Dermis blood vessel endothelial cell (primary cell): ENCODE measurements around the gene KIRREL3. TPM values are rescaled to one million over a fixed set of nuclear protein-coding genes. Genes with fewer than 3 reads are reported as not detected.

Source experiments
- DNase-seq: peaks from one replicate; pipeline ENCODE4 v3.0.0; 2010
- total RNA-seq: library from RNA; depleted of rRNA; stranded (reverse); fragments of >200 nt; gene quantifications from 2 replicates; pipeline ENCODE4 v1.2.3, GENCODE V29; 2014

Gene KIRREL3
- total RNA-seq, 1 donor from 2014 or later = not detected

DNA sequence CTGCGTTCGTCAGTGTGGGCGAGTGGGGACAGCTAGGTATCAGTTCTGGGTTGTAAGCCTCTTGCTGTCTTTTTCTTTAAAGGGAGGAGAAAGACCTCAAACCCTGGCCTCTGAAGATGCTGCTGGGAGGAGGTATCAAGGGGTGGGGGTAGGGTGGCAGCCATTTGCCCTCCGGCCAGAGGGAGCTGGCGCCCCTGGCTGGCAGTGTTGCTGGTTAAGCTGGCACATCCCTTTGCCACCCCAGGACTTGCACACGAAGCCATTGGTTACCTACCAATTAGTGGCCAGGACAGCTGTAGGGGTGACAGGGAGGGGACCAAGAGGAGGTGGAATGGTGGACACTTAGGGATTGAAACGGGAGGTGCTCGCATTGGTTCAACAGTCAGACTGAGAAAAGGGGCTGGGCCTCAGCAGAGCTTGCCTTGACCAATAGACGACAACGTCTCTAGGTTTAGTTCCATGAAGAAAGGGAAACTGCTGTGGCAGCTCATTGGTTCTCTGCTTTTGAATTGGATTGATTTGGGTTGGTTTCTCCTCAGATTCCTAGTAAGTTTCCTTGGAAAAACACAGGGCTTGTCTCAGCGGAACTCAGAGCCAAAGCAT lies 567.2 kb downstream of the KIRREL3 start:
- DNase-seq = no peak

DNA sequence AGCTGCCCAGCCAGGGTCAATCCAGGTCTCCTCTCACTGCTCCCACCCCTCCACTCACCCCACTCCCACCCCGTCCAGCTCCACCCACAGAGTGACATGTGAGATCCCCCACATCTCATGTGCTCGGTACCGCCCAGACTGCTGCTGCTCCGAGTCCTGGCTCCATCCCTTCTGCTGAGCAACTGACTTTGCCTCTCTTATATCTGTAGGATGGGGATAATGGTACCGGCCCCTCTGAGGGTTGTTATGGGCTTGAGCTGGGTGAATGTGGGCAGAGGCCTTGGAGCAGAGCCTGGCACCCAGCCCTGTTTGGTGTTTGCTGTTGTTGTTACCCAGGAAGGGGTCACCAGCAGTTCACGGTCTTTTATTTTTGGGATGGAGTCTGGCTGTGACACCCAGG lies 568.0 kb downstream of the KIRREL3 start:
- DNase-seq = no peak

DNA sequence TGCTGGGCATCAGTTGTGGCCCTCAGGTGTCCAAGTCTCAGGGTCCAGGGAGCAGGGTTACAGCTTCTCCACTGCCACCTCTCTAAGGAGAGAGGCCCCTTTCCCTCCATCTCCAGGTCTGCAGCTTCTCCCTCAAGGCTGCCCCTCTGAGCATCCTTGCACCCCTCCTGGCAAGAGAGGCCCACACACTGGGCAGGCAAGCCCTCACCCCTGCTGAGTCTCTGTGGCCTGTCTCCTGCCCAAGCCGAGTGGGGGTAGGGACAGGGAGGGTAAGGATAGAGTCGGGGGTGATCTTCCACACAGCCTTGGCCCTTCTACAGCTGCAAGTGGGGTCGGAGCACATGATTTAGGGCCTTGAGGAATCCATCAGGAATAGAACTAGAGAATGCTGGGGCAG lies 568.5 kb downstream of the KIRREL3 start:
- no peak for DNase-seq

DNA sequence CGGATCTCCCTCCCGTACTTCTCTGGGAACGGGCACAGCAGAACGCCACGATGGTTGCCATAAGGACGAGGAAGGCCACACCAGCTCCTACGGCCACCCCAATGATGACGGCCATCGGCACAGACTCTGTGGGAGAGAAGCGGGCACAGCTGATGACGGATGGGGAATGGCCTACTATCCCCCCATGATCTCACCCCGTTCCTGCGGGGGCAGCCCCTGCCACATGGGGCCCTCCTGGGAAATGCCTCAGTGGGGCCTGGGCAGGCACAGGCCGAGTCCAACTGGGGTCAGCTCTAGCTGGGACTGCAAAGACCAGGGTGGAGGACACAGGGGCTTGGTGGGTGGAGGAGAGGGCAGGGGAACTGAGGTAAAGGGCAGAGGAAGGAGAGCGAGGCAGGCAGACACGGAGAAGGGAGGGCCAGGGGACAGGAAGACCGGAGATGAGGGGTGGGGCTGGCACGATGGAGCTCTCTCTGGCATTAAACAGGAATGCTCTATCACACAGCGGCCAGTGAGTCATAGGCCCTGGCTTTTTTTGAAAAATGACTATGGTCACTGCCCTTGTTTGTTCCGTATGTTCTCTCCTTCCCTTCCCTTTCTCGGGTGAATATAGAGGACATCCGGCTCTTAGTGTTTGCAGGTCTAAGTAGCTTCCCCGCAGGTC lies 569.0 kb downstream of the KIRREL3 start:
- DNase-seq = peak; percentile 63

- no peak for DNase-seq
Observed at GRCh38 chr11:126430581-126431335, 569.8 kb downstream of the KIRREL3 start.

DNA sequence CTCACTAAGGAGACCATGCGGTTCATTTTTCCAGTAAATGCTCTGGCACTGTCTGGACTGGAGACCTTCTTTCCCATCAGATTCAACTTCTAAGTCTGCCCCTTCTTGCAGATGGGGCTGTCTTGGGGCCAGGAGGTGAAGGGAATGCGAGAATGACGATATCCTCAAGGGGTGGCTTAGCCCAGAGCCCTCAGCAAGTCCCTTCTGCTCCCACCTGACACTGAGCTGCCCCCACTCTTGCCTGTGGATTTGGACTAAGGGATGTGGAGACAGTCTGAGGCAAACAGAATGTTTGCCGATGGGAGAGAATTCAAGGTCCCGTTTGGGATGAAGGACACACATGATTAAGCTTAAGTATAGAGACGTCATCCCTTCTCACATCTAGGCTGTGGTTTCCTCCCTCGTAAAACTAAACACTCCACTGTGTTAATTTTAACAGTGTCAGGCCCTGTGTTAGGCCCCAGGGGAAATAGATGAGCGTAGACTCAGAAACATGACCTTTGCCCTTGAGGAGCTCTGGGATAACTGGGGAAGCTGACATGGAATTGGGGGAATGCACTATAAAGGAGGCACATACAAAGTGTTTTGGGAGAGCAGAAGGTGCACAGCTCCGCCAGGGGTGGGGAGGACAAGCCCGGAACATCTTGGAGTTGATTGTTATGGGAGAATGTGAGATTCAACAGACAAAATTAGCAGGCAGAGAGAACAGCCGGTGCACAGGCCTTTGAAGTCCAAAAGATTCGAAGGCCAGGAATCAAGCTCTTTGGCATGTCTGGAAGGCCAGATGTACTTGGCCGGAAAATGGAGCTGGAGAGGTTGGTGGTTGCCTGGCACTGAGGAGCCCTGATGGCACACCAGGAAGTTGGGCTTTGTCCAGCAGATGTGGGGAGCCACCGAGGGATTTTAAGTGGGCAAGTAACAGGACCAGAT lies 573.5 kb downstream of the KIRREL3 start:
- DNase-seq = no peak

DNA sequence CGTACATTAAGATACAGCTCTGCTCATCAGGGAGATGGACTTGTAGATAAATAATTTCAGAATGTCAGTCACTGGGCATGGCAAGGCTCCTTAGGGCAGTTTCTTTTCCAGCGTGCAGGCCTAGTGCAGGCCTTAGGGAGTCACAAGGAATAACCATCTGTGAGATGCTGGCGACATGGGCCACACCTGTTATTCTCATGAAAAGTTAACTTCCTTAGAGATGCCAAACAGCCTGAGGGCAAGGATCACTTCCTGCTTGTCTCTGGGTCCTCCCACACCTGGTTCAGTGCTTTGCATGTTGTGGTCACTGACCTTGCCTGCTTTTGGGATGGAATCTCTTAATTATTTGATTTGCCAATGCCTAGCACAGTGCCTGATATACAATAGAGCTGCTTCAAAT lies 574.5 kb downstream of the KIRREL3 start:
- no peak for DNase-seq

- no peak for DNase-seq
Observed at GRCh38 chr11:126424471-126425039, 576.0 kb downstream of the KIRREL3 start.

- no peak for DNase-seq
Observed at GRCh38 chr11:126423743-126424142, 576.8 kb downstream of the KIRREL3 start.

DNA sequence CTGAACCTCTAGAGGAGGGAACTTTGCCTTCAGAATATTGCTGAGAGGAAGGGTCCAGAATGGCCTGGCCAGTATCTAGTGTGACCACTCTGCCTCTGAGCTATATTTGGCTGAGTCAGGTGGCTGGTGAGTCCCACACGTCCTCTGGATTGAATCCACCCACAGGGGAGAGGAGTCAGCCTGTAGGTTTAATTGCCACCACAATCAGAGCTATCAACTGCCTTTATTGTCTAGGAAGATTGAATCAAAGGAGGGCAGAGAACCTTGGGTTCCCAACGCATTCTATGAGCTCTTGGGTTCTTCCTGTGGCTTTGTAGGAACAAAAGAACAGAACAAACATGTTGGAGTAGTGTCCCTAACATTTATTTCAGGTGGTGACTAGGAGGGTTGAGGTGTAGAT lies 577.4 kb downstream of the KIRREL3 start:
- no peak for DNase-seq

DNA sequence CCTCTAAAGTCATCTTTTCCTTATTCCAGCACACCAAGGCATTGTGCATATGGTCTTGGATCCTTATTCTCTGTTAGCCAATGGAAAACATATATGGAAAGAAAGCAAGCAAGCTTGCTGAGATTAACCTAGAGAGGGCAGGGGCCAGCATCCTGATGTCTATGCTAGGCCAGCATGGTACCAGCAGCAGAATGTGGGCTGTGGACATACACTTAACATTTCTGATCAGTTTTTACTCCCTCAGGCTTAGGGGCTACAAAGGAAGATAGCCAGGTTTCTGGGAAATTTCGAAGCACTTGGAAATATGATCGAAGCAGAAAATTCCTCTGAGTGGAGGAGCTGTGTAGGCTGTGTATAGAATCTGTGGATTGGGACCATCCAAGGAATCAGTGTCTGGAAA lies 578.1 kb downstream of the KIRREL3 start:
- DNase-seq = no peak

DNA sequence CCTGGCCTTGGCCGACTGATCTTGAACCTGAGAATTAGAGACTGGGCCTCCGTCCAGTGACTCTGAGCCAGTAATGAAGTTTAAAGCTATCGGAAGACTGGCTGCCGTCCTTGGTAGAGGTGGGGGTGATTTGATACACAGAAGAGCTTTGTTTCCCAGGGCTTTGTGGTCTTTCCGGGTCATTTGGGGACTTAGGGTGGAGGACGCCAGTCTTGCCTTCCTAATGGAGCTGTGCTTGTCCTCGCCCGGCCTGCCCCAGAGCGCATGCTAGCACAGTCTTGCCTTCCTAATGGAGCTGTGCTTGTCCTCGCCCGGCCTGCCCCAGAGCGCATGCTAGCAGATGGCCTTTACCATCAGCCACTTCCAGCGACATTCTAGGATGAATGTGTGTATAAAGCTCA lies 579.3 kb downstream of the KIRREL3 start:
- DNase-seq = no peak

DNA sequence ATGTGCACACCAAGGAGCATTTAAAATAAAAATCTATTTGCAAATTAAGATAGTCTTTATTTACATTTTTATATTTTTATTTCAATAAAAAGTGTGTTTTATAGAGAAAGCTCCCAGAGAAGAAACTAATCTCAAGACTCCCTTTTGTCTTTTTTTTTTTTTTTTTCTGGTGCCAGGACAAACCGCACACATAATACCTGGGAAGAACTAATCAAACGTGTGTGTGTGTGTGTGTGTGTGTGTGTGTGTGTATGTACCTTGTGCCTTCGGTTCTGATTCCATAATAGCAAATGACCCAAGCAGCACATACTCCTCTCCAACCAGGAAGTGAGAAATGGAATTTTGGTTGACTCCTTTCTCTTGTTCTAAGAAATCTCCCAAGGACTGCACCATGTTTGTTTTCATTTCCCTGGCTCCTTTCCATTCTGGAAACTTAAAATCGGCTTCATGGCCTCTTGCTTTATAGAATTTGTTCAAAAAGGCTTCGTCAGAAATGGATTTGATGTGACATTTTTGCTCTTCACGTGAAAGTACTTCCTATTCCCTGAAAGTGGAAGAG lies 579.8 kb downstream of the KIRREL3 start:
- DNase-seq = no peak

- no peak for DNase-seq
Observed at GRCh38 chr11:126419801-126420697, 580.5 kb downstream of the KIRREL3 start.

DNA sequence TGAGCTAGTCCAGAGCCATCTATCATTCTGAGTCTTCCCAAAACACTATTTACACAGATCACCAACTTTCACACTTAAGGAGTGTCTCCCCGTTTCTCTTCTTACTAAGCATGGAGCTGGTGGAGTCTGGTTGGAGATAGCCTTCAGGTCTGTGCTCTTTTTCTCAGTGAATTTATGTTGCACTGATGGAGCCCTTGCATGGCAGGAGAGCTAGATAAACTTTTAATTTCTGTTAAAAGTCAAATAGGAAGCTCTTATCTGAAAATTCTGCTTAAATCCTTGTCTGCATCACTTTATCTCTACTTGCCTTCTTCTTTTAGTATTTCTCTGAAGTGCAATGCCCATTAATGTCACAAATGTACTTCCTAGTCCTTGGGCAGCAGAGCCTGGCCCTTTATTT lies 581.7 kb downstream of the KIRREL3 start:
- DNase-seq = no peak

DNA sequence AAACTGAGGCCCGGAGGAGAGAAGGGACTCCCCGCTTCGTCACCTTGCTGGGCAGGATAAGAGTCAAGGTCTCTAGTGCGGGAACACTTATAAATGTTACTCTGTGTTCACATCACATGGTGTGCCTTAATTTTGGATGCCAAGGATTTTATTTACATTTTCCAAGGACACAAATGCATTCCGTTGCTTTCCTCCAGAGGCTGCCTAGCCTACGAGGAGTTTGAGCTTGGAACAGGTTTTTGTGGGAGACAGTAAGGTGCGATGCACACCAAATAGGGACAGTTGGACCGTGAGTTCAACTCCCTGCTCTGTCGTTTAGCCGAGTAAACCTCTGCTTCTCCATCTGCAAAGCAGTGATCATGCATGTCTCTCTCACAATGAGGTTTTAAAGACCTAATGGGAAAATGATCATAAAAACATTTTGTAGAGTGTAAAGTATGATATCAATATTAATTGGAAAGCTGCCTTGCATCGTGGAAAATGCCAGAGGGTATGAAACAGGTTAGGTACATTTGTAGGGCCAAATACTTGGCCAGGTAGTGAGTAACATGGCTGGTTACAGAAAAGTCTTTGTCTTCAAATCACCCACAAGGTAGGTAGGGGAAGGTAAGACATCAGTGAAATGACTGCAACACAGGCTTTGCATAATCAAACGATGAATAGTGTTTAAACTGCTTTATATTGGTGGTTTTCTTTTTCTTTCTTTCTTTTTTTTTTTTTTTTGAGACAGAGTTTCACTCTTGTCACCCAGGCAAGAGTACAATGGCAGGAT lies 583.3 kb downstream of the KIRREL3 start:
- DNase-seq = no peak

DNA sequence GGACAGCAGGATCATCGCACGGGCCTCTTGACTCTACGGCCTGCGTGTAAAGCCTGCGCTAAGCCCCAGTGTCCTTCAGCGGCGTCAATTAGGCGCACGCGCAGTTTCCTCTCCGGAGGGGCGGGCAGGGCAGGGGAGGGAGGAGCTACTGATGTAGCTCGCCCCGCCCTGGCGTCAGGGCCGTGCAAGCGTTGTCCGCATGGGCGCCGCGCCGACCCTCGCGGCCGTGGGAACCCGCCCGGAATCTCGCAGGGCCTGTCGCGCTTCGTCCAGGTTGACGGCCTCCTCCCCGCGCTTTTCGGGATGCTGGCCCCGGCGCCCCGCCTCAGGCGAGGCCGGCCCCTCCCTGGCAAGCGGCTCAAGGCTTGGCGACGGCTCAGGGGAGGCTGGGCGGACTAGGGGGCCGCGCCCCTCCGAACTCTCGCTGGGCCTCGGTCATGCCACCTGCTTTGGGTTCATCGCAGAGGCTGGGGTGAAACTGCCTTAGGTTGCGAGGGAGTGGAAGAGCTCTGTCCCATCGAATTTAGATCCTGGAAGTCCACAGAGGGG lies 584.0 kb downstream of the KIRREL3 start:
- DNase-seq = peak; percentile 92

DNA sequence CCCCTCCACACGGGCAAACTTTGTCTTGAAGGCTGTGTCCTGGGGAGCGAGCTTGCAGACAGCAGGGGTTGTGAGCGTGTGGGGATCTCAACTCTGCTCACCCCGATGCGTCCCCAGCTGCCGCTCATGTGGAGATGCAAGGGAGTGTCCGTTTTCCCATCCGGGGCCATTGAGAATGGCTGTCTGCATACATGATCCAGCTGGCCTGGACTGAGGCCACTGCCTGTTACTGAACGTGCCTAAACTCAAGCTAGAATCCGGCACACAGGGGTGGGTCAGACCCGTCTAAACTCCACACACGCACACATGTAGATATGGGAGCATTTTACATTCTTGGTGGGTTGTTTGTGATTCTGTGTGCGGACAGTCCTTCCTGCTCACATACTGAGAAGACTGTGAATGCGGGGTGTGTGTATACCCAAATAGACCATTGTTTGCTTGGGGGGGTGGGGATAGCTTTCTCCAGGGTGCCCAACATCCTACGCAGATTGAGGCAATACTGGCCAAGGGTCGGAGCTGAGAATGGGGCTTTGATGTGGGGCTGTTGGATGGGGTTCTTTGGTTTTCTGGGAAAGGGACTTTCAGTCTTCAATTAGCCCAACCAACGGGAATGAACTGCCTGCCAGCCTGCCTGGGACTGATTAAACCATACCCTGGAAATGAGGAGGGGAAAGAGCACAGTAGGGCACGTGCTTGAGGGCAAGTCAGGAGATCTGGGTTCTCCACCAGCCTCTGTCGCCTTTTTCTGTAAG lies 584.7 kb downstream of the KIRREL3 start:
- DNase-seq = no peak

DNA sequence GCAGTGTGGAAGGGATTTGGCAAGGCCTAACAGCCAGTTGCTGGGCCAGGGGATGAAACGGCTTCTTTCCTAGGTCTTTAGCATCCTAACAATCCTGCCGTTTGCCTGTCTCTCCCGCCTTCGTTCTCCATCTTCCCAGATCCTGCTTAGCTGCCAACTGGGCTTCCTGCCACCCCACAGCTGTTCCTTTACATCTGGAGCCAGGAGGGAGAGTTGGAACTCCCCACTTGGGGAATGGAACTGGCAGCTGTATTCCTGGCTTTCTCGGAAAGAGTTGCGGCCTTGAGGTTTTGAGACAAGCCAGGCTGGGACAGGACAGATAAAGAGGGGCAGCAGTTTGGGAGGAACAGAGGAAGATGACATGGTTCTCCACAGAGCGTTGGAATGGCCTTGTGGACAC lies 585.4 kb downstream of the KIRREL3 start:
- DNase-seq = no peak
